GM19324 (cell line): ENCODE data around the gene HNRNPF.
"Not testable (repeated sequence)": the region's sequence is repeated elsewhere in the genome, so short reads cannot be mapped to it uniquely, and the experiment has no call there.

ENCODE experiments used
- ATAC-seq: cut with Tn5 transposase; IDR thresholded peaks from one replicate; pipeline ENCODE4 v1.9.1; 2021; ENCODE audit warnings: mild to moderate bottlenecking, moderate library complexity; ENCODE audit not compliant: unreplicated experiment, low FRiP score

Gene HNRNPF

DNA sequence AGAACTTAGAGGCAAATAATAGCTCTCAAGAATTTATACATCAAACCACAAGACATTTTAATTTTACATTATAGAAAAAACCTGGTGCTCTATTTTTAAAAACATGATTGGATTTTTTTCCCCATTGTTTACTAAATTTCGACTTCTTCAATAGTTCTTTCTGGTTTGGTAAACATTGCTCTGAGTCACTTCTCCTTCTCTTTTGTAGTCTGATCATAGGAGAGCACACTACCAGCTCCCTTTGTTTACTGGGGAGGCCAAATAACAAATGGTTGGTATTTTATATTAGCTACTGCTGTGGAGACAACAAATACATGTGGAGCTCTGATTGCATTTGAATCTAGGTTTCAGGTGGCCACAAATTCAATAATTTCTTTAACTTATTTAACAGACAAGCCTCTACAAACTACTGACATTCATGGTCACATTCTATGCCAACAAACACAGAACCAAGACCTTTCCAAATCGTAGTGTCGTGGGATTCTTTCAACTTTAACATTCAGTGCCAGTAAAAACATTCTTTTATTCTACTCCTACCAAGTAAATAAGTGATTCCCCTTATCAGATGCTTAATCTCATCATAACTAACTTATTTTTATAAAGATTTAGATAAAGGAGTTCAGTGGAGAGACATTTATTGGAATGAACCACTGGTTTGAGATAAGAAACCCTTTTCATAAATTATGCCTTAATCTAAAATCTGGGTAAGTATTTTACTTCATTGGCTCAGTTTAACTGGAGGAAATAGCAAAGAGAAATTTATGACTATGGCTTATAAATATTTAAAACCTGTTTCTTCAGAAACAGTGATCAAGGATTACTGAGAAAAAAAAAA, 55.3 kb downstream of the HNRNPF start:
- ATAC-seq = no peak

DNA sequence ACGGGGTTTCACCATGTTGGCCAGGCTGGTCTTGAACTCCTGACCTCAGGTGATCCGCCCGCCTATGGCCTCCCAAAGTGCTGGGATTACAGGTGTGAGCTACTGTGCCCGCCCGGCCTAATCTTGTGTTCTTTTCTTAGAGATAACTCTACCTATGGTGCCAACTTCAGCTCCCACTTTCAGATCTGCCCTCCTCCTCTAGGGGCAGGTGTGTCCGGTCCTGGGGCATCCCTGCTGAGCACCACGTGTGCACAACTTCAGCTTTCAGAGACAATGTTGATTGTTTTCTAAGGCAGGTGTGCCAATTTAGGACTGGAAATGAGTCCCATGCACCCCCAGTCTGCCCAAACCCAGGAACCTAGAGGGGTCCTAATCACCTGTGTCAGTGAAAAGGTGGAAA, 56.0 kb downstream of the HNRNPF start:
- no peak for ATAC-seq

DNA sequence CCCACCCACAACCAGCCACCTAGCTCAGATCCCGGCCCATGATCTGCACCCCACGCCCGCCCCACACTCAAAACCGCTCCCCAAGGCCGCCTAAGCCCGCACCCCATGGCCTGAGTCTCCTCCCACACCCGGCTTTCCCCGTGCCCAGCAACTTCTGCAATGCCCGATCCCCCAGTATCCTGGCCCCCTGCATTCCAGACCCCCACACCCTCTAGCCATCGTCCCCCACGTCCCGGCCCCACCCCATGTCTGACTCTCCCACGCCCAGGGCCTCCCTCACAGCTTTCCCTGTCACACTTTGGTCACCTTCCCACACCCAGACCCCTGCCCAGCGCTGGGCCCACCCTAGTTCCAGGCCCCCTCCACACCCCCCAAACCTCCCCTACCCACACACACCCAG, 57.7 kb downstream of the HNRNPF start:
- no peak for ATAC-seq

DNA sequence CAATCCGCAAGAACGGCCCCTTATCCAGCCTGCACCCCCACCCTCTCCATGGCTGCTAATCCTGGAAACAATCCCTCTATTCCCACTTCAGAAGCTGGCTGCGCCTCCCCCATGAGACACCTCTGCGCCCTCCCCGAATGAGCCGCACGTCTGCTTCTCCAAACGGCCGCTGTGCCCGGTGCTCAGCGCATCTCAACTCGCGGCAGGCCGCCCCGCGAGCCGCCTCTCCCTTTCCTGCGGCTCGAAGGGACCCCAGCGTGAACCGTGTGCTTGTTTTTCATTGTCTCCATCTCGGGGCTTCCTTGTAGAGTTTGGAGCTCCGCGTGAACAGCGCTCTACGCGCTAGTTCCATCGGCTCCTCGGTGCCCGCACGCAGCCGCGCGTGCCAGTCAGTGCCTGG, 58.3 kb downstream of the HNRNPF start:
- no peak for ATAC-seq

DNA sequence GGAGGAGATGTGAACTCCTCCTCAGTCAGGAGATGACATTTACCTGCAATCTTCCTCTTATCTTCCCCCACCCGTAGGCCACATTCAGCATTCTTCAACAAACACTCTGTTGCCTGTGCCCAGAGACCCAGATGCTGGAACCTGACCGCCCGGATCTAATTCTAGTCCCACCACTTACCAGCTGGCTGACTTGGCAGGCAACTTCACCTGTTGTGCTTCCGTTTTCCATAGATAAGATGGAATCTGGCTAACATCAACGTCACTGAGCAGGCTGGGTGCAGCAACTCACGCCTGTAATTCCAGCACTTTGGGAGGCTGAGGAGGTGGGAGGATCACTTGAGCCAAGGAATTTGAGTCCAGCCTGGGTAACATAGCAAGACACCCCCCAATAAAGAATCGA, 58.8 kb downstream of the HNRNPF start:
- ATAC-seq = no peak

DNA sequence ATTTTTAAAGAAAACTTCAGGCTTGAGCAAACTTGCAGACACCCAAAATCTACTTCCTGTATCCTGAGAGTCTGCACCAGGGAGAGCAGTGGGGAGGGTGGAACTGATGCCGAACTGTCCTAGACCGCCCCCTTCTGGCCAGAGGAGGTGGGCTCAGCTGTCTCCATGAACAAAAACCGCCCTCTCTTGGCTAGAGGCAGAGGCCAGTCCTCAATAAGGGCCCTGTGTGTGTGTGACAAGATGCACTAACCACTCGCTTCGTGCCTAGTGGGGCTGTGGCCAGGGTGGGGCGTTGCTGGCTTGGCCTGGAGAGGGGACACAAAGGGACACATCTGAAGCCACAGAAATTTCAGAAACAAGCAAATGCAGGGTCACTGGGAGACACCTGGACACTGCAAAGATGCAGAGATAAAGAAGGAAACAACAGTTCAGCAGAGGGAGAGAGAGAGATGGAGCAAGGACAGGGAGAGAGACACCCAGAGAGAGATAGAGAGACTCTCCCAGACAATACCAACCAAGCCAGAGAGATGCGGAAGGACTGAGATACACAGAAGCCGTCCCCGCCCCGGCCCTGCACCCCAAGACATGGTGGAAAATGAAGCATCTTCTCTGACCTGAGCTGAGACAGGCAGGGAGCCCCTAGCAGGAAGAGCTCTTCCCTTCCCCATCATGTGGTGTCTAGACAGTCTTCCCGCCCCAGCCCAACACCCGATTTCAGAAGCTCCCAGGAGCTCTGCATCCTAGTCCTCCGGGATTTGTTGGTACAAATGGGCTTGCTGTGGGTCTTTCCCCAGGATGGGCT, 60.3 kb downstream of the HNRNPF start:
- ATAC-seq = peak; percentile 95

DNA sequence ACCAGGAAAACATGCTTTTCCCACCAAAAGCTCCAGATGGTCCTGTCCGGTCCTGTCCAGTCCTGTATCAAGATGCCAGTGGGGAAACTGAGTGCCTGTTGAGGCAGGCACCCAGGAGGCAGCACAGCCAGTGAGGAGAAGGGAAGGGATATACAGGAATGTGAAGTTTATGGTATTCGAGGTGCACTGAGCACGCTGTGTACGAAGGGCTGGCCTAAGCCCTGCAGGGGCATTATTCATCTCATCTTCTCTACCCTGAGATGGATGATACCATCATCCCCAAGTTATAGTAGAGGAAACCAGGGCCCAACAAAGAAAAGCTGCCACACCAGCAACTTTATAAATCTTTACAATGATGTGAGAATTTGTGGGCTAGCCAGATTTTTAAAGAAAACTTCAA, 61.0 kb downstream of the HNRNPF start:
- no peak for ATAC-seq

DNA sequence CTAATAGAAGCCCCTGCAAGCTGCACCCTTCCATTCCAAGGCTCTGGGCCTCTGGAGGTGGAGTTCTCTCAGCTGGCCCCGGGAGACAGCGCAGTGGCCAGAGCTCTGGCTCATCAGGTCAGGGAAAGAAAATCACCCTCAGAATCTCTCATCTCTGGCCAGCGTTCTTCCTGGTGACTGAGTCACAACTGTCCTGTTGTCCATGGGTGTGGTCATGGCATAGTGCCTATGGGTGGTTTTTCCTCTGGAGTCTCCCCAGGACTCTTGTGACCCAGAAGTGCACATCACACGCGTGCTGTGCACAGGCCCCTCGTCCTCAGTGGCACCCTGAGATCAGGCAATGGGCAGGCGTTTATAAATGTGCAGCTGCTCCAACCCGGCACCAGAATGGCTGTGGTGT, 64.9 kb downstream of the HNRNPF start:
- ATAC-seq = no peak

DNA sequence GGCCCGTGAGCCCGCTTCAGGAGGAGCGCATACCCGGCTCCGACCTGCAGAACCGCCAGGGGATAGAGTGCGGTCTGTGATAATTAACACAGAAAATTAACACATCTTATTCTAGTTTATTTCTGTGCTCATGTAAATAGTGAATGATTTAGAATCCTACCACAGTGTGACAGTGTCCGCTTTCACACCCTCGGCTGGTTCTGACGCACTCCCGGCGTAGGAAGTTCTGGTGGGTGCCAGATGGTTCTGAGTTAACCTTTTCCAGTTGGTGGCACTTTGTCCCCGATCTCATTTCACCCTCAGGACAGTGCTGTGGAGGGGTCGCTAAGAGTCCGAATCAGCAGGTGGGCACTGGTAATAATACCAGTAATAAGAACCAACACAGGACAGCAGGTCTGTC, 65.9 kb downstream of the HNRNPF start:
- no peak for ATAC-seq

DNA sequence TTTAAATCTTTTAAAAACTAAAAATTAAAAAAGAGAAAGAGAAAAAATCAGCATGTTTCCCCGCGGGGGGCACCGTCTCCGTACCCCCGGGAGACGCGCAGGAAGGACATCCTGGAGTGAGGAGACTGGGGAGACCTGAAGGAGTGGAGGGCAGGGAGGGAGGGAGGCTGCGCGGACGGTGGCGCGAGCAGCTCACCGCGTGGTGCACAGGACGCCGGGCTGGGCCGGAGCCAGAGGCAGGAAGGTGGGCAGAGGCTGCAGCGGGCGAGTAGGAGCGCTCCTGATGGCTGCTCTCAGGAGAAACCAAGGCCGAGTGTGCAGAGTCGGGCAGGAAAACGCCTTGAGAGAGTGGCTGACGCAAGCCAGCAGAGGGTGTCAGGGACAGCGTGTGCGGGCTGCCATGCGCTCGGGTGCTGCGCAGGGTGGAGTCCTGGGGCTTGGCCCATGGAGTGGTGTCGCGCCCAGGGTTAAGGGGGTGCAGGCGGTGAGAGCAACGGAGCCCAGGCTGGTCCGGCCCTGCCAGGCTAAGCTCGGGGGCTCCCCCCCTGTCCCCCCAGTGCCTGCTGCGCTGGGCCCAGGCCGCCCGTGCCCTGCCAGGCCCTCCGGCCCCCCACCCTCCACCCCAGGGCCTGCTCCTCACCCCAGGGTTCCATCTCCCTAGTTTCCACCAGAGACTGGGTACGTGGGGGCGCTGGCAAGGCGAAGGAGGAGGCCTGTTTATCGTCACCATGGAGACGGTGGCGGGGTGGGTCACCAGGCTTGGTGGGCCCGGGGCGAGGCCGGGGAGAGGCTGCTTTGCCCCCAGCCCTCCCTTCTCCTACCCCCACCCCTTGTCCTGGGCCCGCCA, 66.5 kb downstream of the HNRNPF start:
- ATAC-seq = no peak

DNA sequence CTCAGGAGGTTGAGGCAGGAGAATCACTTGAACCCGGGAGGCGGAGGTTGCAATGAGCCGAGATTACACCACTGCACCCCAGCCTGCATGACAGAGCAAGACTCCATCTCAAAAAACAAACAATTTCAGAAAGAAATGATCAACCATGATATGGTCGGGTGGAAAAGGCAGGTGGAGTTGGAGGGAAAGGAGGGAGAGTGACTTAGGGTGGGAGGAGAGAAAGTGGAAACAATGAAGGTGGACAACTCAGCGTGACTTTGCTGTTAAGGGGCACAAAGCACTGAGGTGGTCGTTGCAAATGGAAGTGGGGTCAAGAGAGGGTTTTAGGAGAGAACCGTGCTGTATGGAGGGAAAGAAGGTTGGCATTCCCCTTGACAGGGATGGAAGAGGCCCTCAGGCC, 67.5 kb downstream of the HNRNPF start:
- ATAC-seq = no peak

DNA sequence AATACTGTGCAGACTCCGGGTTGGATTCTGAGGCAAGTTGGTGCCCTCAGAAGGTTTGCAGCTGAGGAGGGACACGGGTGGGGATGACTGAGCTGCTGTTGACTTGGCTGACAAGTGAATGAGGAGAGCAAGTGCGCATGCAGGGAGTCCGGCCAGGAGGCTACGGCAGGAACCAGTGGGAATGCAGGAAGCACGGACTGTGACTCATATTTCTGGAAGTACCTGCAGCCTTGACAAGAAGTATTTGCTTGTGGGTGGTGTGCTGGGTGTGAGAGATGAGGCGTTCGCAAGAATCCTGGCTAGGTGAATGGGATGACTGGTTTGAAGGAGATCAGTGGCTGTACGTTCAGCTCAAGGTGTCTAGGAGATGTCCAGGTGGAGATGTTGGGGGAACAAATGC, 68.4 kb downstream of the HNRNPF start:
- no peak for ATAC-seq

DNA sequence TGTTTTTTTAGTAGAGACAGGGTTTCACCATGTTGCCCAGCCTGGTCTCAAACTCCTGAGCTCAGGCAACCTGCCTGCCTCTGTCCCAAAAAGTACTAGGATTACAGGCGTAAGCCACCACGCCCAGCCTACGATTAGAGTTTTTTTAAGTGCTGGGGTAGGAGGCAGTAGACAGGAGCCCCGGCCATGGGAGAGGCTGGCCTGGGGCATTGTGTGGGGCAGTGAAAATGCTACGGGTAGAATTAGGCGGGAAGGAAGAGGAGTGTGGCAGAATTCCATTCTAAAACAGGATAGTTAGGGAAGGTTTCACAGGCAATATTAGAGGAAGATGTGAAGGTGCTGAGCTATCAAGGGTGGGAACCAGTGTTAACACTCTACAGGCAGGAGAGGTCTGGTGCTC, 68.9 kb downstream of the HNRNPF start:
- ATAC-seq = no peak

DNA sequence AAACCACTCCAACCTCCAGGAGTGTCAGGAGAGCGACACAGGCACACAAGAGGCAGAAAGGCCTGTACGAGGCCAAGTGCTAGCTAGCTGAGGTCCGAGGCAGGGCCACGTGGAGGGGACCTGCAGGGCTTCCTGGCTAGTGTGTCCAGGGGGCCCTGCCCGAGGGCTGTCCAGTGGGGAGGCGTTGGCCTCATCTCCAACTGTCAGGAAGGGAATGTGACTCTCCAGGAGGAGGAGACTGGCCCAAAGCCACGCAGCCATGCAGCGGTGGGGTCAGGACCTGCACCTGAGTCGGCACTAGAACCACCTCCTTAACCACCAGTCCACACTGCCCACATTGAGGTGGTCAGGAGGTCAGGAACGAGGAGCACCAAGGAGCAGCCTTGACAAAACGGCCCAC, 69.8 kb downstream of the HNRNPF start:
- no peak for ATAC-seq

DNA sequence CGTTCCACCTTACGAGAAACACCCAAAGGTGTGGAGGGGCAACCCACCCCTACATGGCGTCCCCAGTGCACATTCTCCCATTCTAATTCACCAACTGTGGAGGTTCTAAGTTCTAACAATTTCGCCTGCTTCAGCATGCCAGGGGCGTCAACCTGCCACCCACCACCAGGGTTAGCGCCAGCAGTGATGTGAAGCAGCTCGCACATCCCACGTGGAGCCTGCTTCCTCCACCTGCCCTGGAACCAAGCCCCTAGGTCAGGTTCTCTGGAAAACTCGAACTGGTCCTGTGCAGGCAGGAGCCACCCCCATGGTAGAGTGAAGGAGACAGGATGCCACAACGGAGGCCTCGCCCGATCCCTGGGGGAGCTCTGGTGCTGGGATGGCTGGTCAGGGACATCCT, 70.9 kb downstream of the HNRNPF start:
- ATAC-seq = no peak

DNA sequence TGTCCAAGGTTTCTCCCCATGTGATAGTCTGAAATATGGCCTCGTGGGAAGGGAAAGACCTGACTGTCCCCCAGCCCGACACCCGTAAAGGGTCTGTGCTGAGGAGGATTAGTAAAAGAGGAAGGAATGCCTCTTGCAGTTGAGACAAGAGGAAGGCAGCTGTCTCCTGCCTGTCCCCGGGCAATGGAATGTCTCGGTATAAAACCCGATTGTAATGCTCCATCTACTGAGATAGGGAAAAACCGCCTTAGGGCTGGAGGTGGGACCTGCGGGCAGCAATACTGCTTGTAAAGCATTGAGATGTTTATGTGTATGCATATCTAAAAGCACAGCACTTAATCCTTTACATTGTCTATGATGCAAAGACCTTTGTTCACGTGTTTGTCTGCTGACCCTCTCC, 71.5 kb downstream of the HNRNPF start:
- ATAC-seq = not testable (repeated sequence)

DNA sequence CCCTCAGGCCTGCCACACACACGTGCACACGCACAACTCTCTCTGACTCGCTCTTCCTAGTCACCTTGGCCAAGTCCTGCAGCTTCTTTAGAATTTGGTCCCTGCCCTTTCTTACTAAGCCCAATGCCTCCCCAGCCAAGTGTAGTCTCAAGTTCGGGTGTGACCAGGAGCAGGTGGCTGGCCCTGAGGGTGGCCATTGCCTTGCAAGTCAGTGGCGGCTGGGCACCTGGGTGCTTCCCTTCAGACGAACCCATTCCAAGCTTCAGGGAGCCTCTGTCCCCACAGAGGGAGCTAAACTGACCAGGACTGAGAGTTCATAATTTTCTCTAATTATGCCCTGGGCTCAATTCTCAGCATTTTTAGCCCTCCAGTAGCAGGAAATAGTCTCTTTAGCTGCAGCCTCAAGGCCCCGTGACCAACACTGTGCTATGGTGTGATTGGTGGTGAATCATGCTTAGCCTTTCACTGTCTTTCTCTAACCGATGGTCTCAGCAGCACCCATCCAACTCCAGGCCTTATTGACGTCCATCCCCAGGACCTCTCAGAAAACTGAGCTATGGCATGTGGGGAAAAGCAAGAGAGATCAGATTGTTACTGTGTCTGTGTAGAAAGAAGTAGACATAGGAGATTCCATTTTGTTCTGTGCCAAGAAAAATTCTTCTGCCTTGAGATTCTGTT, 72.2 kb downstream of the HNRNPF start:
- no peak for ATAC-seq

DNA sequence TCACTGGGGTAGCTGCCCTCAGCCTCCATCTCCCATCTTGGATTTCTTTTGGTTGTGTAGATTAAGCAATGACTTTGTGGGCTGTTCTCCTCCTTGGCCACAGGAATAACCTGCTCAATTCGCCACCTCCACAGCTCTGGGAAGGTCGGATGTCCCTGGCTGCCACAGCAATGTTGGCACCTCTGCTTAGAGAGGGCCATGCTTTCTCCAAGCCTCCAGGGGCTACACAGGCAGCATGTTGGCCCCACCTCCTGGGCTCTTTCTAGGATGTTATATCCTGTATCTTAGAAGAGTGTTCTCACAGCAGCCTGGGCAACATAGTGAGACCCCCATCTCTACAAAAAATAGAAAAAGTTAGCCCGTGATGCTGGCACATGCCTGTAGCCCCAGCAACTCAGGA, 72.9 kb downstream of the HNRNPF start:
- ATAC-seq = no peak
